Gastroesophageal sphincter (tissue), 3 donors: ENCODE measurements around the gene OSBPL1A.

Source experiments
- CTCF ChIP-seq, 4 experiments: fragments of 200-600 bp in 2 of 4; fragments of 450-650 bp in 2 of 4; sonication (generic) in 1 of 4; IDR thresholded peaks; one replicate each; pipeline ENCODE4 v1.5.1; 2017 to 2019; ENCODE audit warnings: antibody characterized with exemption in 4 of 4, mild to moderate bottlenecking in 2 of 4, moderate library complexity in 2 of 4
- POLR2A ChIP-seq, 2 donors: fragments of 450-650 bp; IDR thresholded peaks; one replicate each; pipeline ENCODE4 v1.6.1; 2017; ENCODE audit warnings: antibody characterized with exemption in 2 of 2, mild to moderate bottlenecking in 2 of 2, moderate library complexity in 1 of 2
- POLR2AphosphoS5 ChIP-seq: sonication (generic); formaldehyde crosslinking; IDR thresholded peaks from one replicate; pipeline ENCODE4 v1.6.1; 2017; ENCODE audit warnings: antibody characterized with exemption

- TF ChIP-seq CTCF (IDR thresholded peaks at IDR 0.05), result no peak
- no peak for TF ChIP-seq POLR2AphosphoS5
- no peak for TF ChIP-seq POLR2A (IDR thresholded peaks at IDR 0.05)
These were observed 151.5 kb downstream of the OSBPL1A start for GRCh38 chr18:24246143-24246542.
